Measurements from ENCODE around the gene COX20.

GRCh38 chr1:244791061-244791460 is 44.4 kb upstream of the COX20 start:
- TF ChIP-seq POLR2AphosphoS5 (IDR thresholded peaks at IDR 0.05): no peak
- TF ChIP-seq CTCF (IDR thresholded peaks at IDR 0.05): no peak
